HCT116 (cell line): ENCODE data around the gene TRIM65. TPM values are rescaled to one million over a fixed set of nuclear protein-coding genes. Genes with fewer than 3 reads are reported as not detected.

Experiments used
- ATAC-seq: fragments of 200-7000 bp; cut with Tn5 transposase; 2 replicates; pipeline ENCODE4 v1.9.1; 2020; ENCODE audit warnings: mild to moderate bottlenecking, moderate library complexity
- BruUV-seq: library from RNA; stranded (reverse); fragments of 400-500 nt; replicated peaks from 2 replicates; lab custom pipeline; 2021; lab: Mats Ljungman, UMichigan
- CTCF ChIA-PET: fragments of 300-600 bp; sonication (Branson Sonifier 250); formaldehyde crosslinking; loops from one replicate; lab custom pipeline; 2021; ENCODE audit warnings: antibody characterized with exemption; lab: Charles Lee
- POLR2A ChIA-PET: fragments of 300-600, 350-600 bp; sonication (Branson Sonifier 250); formaldehyde crosslinking; loops from one replicate; lab custom pipeline; 2021; ENCODE audit warnings: antibody characterized with exemption; lab: Charles Lee
- RAD21 ChIA-PET, 2 experiments: fragments of 300-600 bp; sonication (Branson Sonifier 250); formaldehyde crosslinking; loops; one replicate each; lab custom pipeline; 2023; ENCODE audit warnings: low total read pairs in 2 of 2; ENCODE audit not compliant: uncharacterized antibody in 2 of 2, unreplicated experiment in 2 of 2, low non-redundant PET in 1 of 2; lab: Charles Lee
- DNase-seq: peaks from one replicate; pipeline ENCODE4 v3.0.0-alpha.2; 2010; ENCODE audit warnings: low read depth, low spot score
- H2AFZ ChIP-seq: fragments of 200-600 bp; shearing (Covaris generic), sonication (generic); 2 replicates; pipeline ENCODE4 v1.6.1; 2017; ENCODE audit warnings: low read depth, mixed run types, mixed read lengths, antibody characterized with exemption, low read length; ENCODE audit not compliant: poor library complexity, severe bottlenecking
- H3K27ac ChIP-seq: 2 replicates; pipeline ENCODE4 v1.5.1; 2012; ENCODE audit warnings: low read depth, low read length
- H3K27me3 ChIP-seq: fragments of 200-600 bp; sonication (generic); 2 replicates; pipeline ENCODE4 v1.6.1; 2016; ENCODE audit warnings: mixed run types, low read length, mixed read lengths; ENCODE audit not compliant: insufficient read depth
- H3K36me3 ChIP-seq, 2 experiments: fragments of 200-500 bp in 1 of 2; fragments of 200-600 bp in 1 of 2; sonication (Bioruptor generic) in 1 of 2; sonication (generic) in 1 of 2; 2 replicates each; pipeline versions ENCODE4 v1.5.1 to v1.6.1; 2014 to 2016; ENCODE audit warnings: low read length in 2 of 2, inconsistent platforms in 1 of 2, mixed read lengths in 1 of 2, mixed run types in 1 of 2; ENCODE audit not compliant: insufficient read depth in 2 of 2, control insufficient read depth in 1 of 2
- H3K4me1 ChIP-seq, 2 experiments: fragments of 200-600 bp in 1 of 2; sonication (generic) in 1 of 2; 2 replicates each; pipeline versions ENCODE4 v1.5.1 to v1.6.1; 2012 to 2017; ENCODE audit warnings: low read length in 2 of 2, inconsistent platforms in 1 of 2, mild to moderate bottlenecking in 1 of 2, mixed read lengths in 1 of 2, mixed run types in 1 of 2, moderate library complexity in 1 of 2; ENCODE audit not compliant: insufficient read depth in 2 of 2, control insufficient read depth in 1 of 2
- H3K4me2 ChIP-seq: fragments of 200-600 bp; sonication (generic); 2 replicates; pipeline ENCODE4 v1.6.1; 2017; ENCODE audit warnings: mixed run types, low read length, mixed read lengths
- H3K4me3 ChIP-seq, 2 experiments: fragments of 200-600 bp in 1 of 2; sonication (generic) in 1 of 2; replicated peaks in 1 of 2; 2 replicates each; pipeline ENCODE4 v1.5.1; 2011 to 2016; ENCODE audit warnings: low read length in 2 of 2, control low read depth in 1 of 2, low read depth in 1 of 2, mild to moderate bottlenecking in 1 of 2, mixed read lengths in 1 of 2, mixed run types in 1 of 2
- H3K79me2 ChIP-seq: fragments of 200-600 bp; sonication (generic); 2 replicates; pipeline ENCODE4 v1.6.1; 2017; ENCODE audit warnings: mild to moderate bottlenecking, mixed run types, low read length, moderate library complexity, mixed read lengths; ENCODE audit not compliant: insufficient read depth
- H3K9ac ChIP-seq: fragments of 200-600 bp; sonication (generic); 2 replicates; pipeline ENCODE4 v1.6.1; 2016; ENCODE audit warnings: low read length, mixed read lengths
- H3K9me2 ChIP-seq: fragments of 200-600 bp; sonication (generic), shearing (Covaris generic); 2 replicates; pipeline ENCODE4 v1.6.1; 2017; ENCODE audit warnings: mixed run types, mild to moderate bottlenecking, moderate library complexity; ENCODE audit not compliant: insufficient read depth
- H3K9me3 ChIP-seq, 2 experiments: fragments of 200-500 bp in 1 of 2; fragments of 200-600 bp in 1 of 2; sonication (Bioruptor generic) in 1 of 2; sonication (generic) in 1 of 2; 2 replicates each; pipeline ENCODE4 v1.6.1; 2014 to 2017; ENCODE audit warnings: low read length in 2 of 2, mixed read lengths in 2 of 2, inconsistent platforms in 1 of 2, low read depth in 1 of 2, mild to moderate bottlenecking in 1 of 2, mixed run types in 1 of 2, moderate library complexity in 1 of 2; ENCODE audit not compliant: control insufficient read depth in 1 of 2, insufficient read depth in 1 of 2
- H4K20me1 ChIP-seq: fragments of 200-600 bp; sonication (generic), shearing (Covaris generic); 2 replicates; pipeline ENCODE4 v1.6.1; 2017; ENCODE audit warnings: mixed run types, mild to moderate bottlenecking, moderate library complexity; ENCODE audit not compliant: insufficient read depth
- CEBPB ChIP-seq: IDR thresholded peaks from 2 replicates; pipeline ENCODE4 v1.6.1; 2012; ENCODE audit warnings: low read depth
- EGR1 ChIP-seq: IDR thresholded peaks from 2 replicates; pipeline ENCODE4 v1.6.1; 2012; ENCODE audit warnings: low read depth
- EZH2phosphoT487 ChIP-seq: fragments of 200-600 bp; IDR thresholded peaks from 2 replicates; pipeline ENCODE4 v1.6.1; 2018; ENCODE audit warnings: antibody characterized with exemption, borderline replicate concordance
- FOSL1 ChIP-seq: IDR thresholded peaks from 2 replicates; pipeline ENCODE4 v1.6.1; 2012; ENCODE audit warnings: low read depth
- MAX ChIP-seq: IDR thresholded peaks from 2 replicates; pipeline ENCODE4 v1.6.1; 2012
- POLR2A ChIP-seq: IDR thresholded peaks from 2 replicates; pipeline ENCODE4 v1.7.0; 2011; ENCODE audit warnings: borderline replicate concordance; ENCODE audit not compliant: insufficient read depth, insufficient read length; ENCODE audit errors: extremely low read depth
- POLR2AphosphoS5 ChIP-seq: IDR thresholded peaks from 2 replicates; pipeline ENCODE4 v1.6.1; 2011; ENCODE audit warnings: mild to moderate bottlenecking, low read depth, low read length, moderate library complexity
- SP1 ChIP-seq: IDR thresholded peaks from 2 replicates; pipeline ENCODE4 v1.6.1; 2012; ENCODE audit warnings: low read depth
- SRF ChIP-seq: IDR thresholded peaks from 2 replicates; pipeline ENCODE4 v1.6.1; 2012; ENCODE audit warnings: low read depth
- TCF7L2 ChIP-seq: IDR thresholded peaks from 2 replicates; pipeline ENCODE4 v1.7.0; 2011; ENCODE audit warnings: borderline replicate concordance, inconsistent platforms; ENCODE audit not compliant: insufficient read depth, insufficient read length; ENCODE audit errors: extremely low read depth
- ZFX ChIP-seq: fragments of 450-650 bp; IDR thresholded peaks from 2 replicates; pipeline ENCODE4 v1.6.1; 2017
- ZNF274 ChIP-seq: fragments of 200-500 bp; sonication (Bioruptor generic); IDR thresholded peaks from 2 replicates; pipeline ENCODE4 v1.6.1; 2014; ENCODE audit warnings: mild to moderate bottlenecking, low read depth, low read length, inconsistent platforms
- intact Hi-C: fragments of 100-400 bp; cut with micrococcal nuclease; formaldehyde crosslinking; loops from 2 replicates; pipeline ENCODE4 v1.10.0; 2022
- total RNA-seq: library from RNA; stranded (reverse); gene quantifications from one replicate; pipeline ENCODE4 v1.2.1, GENCODE V29; 2021; ENCODE audit not compliant: unreplicated experiment

Gene TRIM65
- total RNA-seq, 1 experiment from 2014 or later = 53.0 TPM

GRCh38 chr17:75847614-75848522, 48.9 kb downstream of the TRIM65 start:
- ChIA-PET RAD21 (no interaction called here), POLR2A (interaction anchor here (1.2 to 3.3 kb wide), 2 partner anchors 28 to 68 kb away, joined by 4 to 26 read pairs; a partner anchor contains a TSS), CTCF (interaction anchor here (0.9 to 3.3 kb wide), 8 partner anchors 8 to 83 kb away, joined by 3 to 46 read pairs (median 3); partner anchors contain the start of genes GALK1 and WBP2)
- intact Hi-C loops = no loop called here
- Histone ChIP-seq H3K4me2 (no peak overlapping the region), H3K9me3 (no peaks in the 10 kb centered on the region), H4K20me1 (no peaks in the 10 kb centered on the region), H3K9ac (no peak overlapping the region), H3K27ac (peak overlapping the region; percentile 5; the same call in 1 of the 2 replicates), H3K36me3 (peaks cover 25 to 27% of the 10 kb centered on the region in 2 experiments; a peak in 3 of 4 replicates), H3K9me2 (no peaks in the 10 kb centered on the region), H3K79me2 (0 out of 2 replicates have a peak, but pooled peaks cover 3% of the 10 kb centered on the region), H3K4me1 (peaks cover 33 to 57% of the 10 kb centered on the region in 2 experiments), H2AFZ (no peak overlapping the region), H3K4me3 (no peak overlapping the region), H3K27me3 (no peaks in the 10 kb centered on the region)
- TF ChIP-seq TCF7L2 = no peak
- no peak for TF ChIP-seq EZH2phosphoT487
- no peak for TF ChIP-seq MAX
- TF ChIP-seq POLR2AphosphoS5 = no peak
- TF ChIP-seq ZFX = no peak
- no peak for TF ChIP-seq SRF
- TF ChIP-seq ZNF274 = no peak
- no peak for TF ChIP-seq EGR1
- no peak for TF ChIP-seq SP1
- no peak for TF ChIP-seq FOSL1
- TF ChIP-seq POLR2A = no peak
- TF ChIP-seq CEBPB = no peak
- no TSS peak for BruUV-seq
- ATAC-seq (no peak), DNase-seq (no peak)
